IMR-90 (cell line): ENCODE measurements around the gene KAT7. TPM values are rescaled to one million over a fixed set of nuclear protein-coding genes. Genes with fewer than 3 reads are reported as not detected.

Experiments used
- ATAC-seq: fragments of 200-7000 bp; cut with Tn5 transposase; 2 replicates; pipeline ENCODE4 v1.9.1; 2020; ENCODE audit warnings: low read depth, mild to moderate bottlenecking, moderate library complexity
- BruUV-seq: library from RNA; stranded (reverse); fragments of 400-500 nt; replicated peaks from 2 replicates; lab custom pipeline; 2021; lab: Mats Ljungman, UMichigan
- CTCF ChIA-PET: fragments of 300-600 bp; formaldehyde crosslinking; extraction: SDS; loops from one replicate; lab custom pipeline; 2021; ENCODE audit warnings: antibody characterized with exemption; lab: Yijun Ruan, JAX
- POLR2A ChIA-PET: fragments of 300-600 bp; sonication (Branson Sonifier 250); formaldehyde crosslinking; loops from one replicate; lab custom pipeline; 2022; ENCODE audit warnings: antibody characterized with exemption; ENCODE audit not compliant: unreplicated experiment; lab: Charles Lee
- DNase-seq: peaks from one replicate; pipeline ENCODE4 v3.0.0; 2013
- H2AFZ ChIP-seq: replicated peaks from 2 replicates; pipeline ENCODE3; 2013; ENCODE audit warnings: low read length, mild to moderate bottlenecking; ENCODE audit not compliant: poor library complexity
- H2AK5ac ChIP-seq: 2 replicates; pipeline ENCODE4 v1.6.1; 2013; ENCODE audit warnings: low read depth, low read length, inconsistent platforms
- H2AK9ac ChIP-seq: replicated peaks from 2 replicates; pipeline ENCODE3; 2013; ENCODE audit warnings: mild to moderate bottlenecking, low read depth, low read length, moderate library complexity; ENCODE audit not compliant: poor library complexity
- H2BK120ac ChIP-seq: 2 replicates; pipeline ENCODE4 v1.6.1; 2013; ENCODE audit warnings: low read depth, low read length, inconsistent platforms
- H2BK15ac ChIP-seq: 3 replicates; pipeline ENCODE4 v1.6.1; 2013; ENCODE audit warnings: low read depth, low read length, inconsistent platforms
- H2BK20ac ChIP-seq: 2 replicates; pipeline ENCODE4 v1.6.1; 2013; ENCODE audit warnings: low read depth, mild to moderate bottlenecking, inconsistent platforms, low read length, moderate library complexity
- H2BK5ac ChIP-seq: 2 replicates; pipeline ENCODE4 v1.6.1; 2013; ENCODE audit warnings: mild to moderate bottlenecking, low read depth, low read length, inconsistent platforms; ENCODE audit not compliant: poor library complexity, severe bottlenecking
- H3K14ac ChIP-seq: replicated peaks from 2 replicates; pipeline ENCODE4 v1.6.1; 2013; ENCODE audit warnings: low read depth, low read length, inconsistent platforms
- H3K18ac ChIP-seq: 2 replicates; pipeline ENCODE4 v1.6.1; 2013; ENCODE audit warnings: low read depth, low read length, control low read depth
- H3K23ac ChIP-seq: 2 replicates; pipeline ENCODE4 v1.6.1; 2013; ENCODE audit warnings: low read depth, low read length, inconsistent platforms
- H3K27ac ChIP-seq: 2 replicates; pipeline ENCODE4 v1.5.1; 2013; ENCODE audit warnings: mild to moderate bottlenecking, control low read depth, low read length; ENCODE audit not compliant: insufficient read depth
- H3K27me3 ChIP-seq: 2 replicates; pipeline ENCODE4 v1.6.1; 2013; ENCODE audit warnings: low read length; ENCODE audit not compliant: control insufficient read depth, insufficient read depth
- H3K36me3 ChIP-seq: 2 replicates; pipeline ENCODE4 v1.6.1; 2013; ENCODE audit warnings: low read length, mixed read lengths; ENCODE audit not compliant: control insufficient read depth, insufficient read depth
- H3K4ac ChIP-seq: 2 replicates; pipeline ENCODE4 v1.6.1; 2013; ENCODE audit warnings: low read depth, low read length, inconsistent platforms
- H3K4me1 ChIP-seq: 2 replicates; pipeline ENCODE4 v1.6.1; 2013; ENCODE audit warnings: low read length, mixed read lengths; ENCODE audit not compliant: control insufficient read depth, insufficient read depth
- H3K4me2 ChIP-seq: 2 replicates; pipeline ENCODE4 v1.6.1; 2013; ENCODE audit warnings: low read depth, mild to moderate bottlenecking, control low read depth, low read length, moderate library complexity
- H3K4me3 ChIP-seq: 2 replicates; pipeline ENCODE4 v1.5.1; 2013; ENCODE audit warnings: low read depth, mild to moderate bottlenecking, control low read depth, low read length, moderate library complexity; ENCODE audit not compliant: insufficient read depth
- H3K56ac ChIP-seq: 2 replicates; pipeline ENCODE4 v1.6.1; 2013; ENCODE audit warnings: low read length, inconsistent platforms; ENCODE audit not compliant: insufficient read depth; ENCODE audit errors: extremely low read depth
- H3K79me1 ChIP-seq, 2 experiments: 2 replicates each; pipeline ENCODE4 v1.6.1; 2013; ENCODE audit warnings: low read length in 2 of 2, inconsistent platforms in 1 of 2, low read depth in 1 of 2
- H3K9ac ChIP-seq: 2 replicates; pipeline ENCODE4 v1.6.1; 2013; ENCODE audit warnings: low read depth, low read length, control low read depth
- H3K9me1 ChIP-seq: 2 replicates; pipeline ENCODE4 v1.6.1; 2013; ENCODE audit warnings: low read length, inconsistent platforms; ENCODE audit not compliant: insufficient read depth
- H3K9me3 ChIP-seq: 2 replicates; pipeline ENCODE4 v1.6.1; 2013; ENCODE audit warnings: low read length; ENCODE audit not compliant: control insufficient read depth, insufficient read depth
- H4K20me1 ChIP-seq: 2 replicates; pipeline ENCODE4 v1.6.1; 2013; ENCODE audit warnings: low read length, inconsistent platforms; ENCODE audit not compliant: insufficient read depth
- H4K5ac ChIP-seq: 2 replicates; pipeline ENCODE4 v1.6.1; 2013; ENCODE audit warnings: mild to moderate bottlenecking, low read depth, low read length, control low read depth
- H4K8ac ChIP-seq, 2 experiments: 2 replicates each; pipeline ENCODE4 v1.6.1; 2013; ENCODE audit warnings: low read depth in 2 of 2, low read length in 2 of 2, control low read depth in 1 of 2, inconsistent platforms in 1 of 2
- H4K91ac ChIP-seq: 2 replicates; pipeline ENCODE4 v1.6.1; 2013; ENCODE audit warnings: low read depth, low read length, inconsistent platforms; ENCODE audit not compliant: insufficient read depth
- BHLHE40 ChIP-seq: fragments of 150-350 bp; IDR thresholded peaks from 2 replicates; pipeline ENCODE4 v1.6.1; 2016; ENCODE audit warnings: mild to moderate bottlenecking, low read depth, low read length
- CEBPB ChIP-seq: IDR thresholded peaks from 2 replicates; pipeline ENCODE4 v1.6.1; 2012; ENCODE audit warnings: low read depth, low read length, improper control_type of control experiment
- CHD1 ChIP-seq: IDR thresholded peaks from 2 replicates; pipeline ENCODE4 v1.6.1; 2012; ENCODE audit warnings: low read depth, low read length, improper control_type of control experiment
- CTCF ChIP-seq: conservative IDR thresholded peaks from 2 replicates; pipeline ENCODE4 v1.5.1; 2012; ENCODE audit warnings: mild to moderate bottlenecking, low read depth, low read length, improper control_type of control experiment
- ELK1 ChIP-seq: fragments of 150-350 bp; IDR thresholded peaks from 2 replicates; pipeline ENCODE4 v1.6.1; 2016; ENCODE audit warnings: low read depth, mild to moderate bottlenecking, low read length, moderate library complexity, borderline replicate concordance
- FOS ChIP-seq: fragments of 150-350 bp; IDR thresholded peaks from 2 replicates; pipeline ENCODE4 v1.6.1; 2016; ENCODE audit warnings: low read depth, low read length
- MAFK ChIP-seq: IDR thresholded peaks from 2 replicates; pipeline ENCODE4 v1.6.1; 2012; ENCODE audit warnings: low read depth, low read length, improper control_type of control experiment
- MAZ ChIP-seq: IDR thresholded peaks from 2 replicates; pipeline ENCODE4 v1.6.1; 2012; ENCODE audit warnings: low read depth, mild to moderate bottlenecking, low read length, improper control_type of control experiment, moderate library complexity, borderline replicate concordance
- NFE2L2 ChIP-seq: fragments of 150-350 bp; IDR thresholded peaks from 2 replicates; pipeline ENCODE4 v1.6.1; 2016; ENCODE audit warnings: low read depth, mild to moderate bottlenecking, low read length
- POLR2A ChIP-seq: IDR thresholded peaks from 2 replicates; pipeline ENCODE4 v1.6.1; 2012; ENCODE audit warnings: mild to moderate bottlenecking, low read depth, low read length
- RFX5 ChIP-seq: IDR thresholded peaks from 2 replicates; pipeline ENCODE4 v1.8.0; 2012; ENCODE audit warnings: low read depth, mild to moderate bottlenecking, low read length, moderate library complexity
- USF2 ChIP-seq: fragments of 150-350 bp; IDR thresholded peaks from 2 replicates; pipeline ENCODE4 v1.6.1; 2017; ENCODE audit warnings: mild to moderate bottlenecking, antibody characterized with exemption, low read length, low read depth
- WGBS, 2 experiments: methylation state at CpG; one replicate each; pipeline versions ENCODE4 v1.1.5 to v1.1.7; 2013; ENCODE audit warnings: missing lambda C conversion rate in 2 of 2; ENCODE audit not compliant: insufficient read length in 1 of 2; ENCODE audit errors: extremely low coverage in 2 of 2; 5-methylcytosine and 5-hydroxymethylcytosine counted together
- dilution Hi-C: fragments of 300-500 bp; cut with HindIII; formaldehyde crosslinking; loops from one replicate; pipeline ENCODE4 v1.14.3; 2018; ENCODE audit warnings: low sequenced_read_pairs; ENCODE audit not compliant: unreplicated experiment
- in situ Hi-C: fragments of 300-500 bp; cut with MboI; formaldehyde crosslinking; loops from 3 replicates; pipeline ENCODE4 v1.14.3; 2019; ENCODE audit warnings: low sequenced_read_pairs, inconsistent platforms, mixed read lengths
- intact Hi-C: fragments of 100-400 bp; cut with micrococcal nuclease; formaldehyde crosslinking; loops from 2 replicates; pipeline ENCODE4 v1.10.0; 2022
- polyA plus RNA-seq, 3 experiments: library from polyadenylated mRNA; depleted of rRNA; stranded (reverse); fragments of >200 nt; gene quantifications; 2 replicates each; pipeline ENCODE4 v1.2.3, GENCODE V29; 2012; ENCODE audit warnings: low replicate concordance in 1 of 3
- total RNA-seq: library from RNA; depleted of rRNA; stranded (reverse); fragments of >200 nt; gene quantifications from 2 replicates; pipeline ENCODE4 v1.2.3, GENCODE V29; 2012

KAT7 gene
- total and polyA plus RNA-seq, 2 of the 4 experiments (the other 2 are of a cell fraction): 16.9 to 21.9 TPM

- Histone ChIP-seq H3K27ac (no peak overlapping the region), H3K4me2 (no peak overlapping the region), H2AFZ (no peak overlapping the region), H3K4ac (no peak overlapping the region), H2AK9ac (no peak overlapping the region), H3K9ac (no peak overlapping the region), H3K23ac (no peak overlapping the region), H2BK20ac (no peak overlapping the region), H3K18ac (no peak overlapping the region), H3K4me3 (no peak overlapping the region), H4K8ac (no peak overlapping the region), H3K79me1 (peaks cover 9 to 38% of the 10 kb centered on the region in 2 experiments; a peak in 3 of 4 replicates), H3K4me1 (peaks cover 7% of the 10 kb centered on the region), H3K9me1 (peaks cover 10% of the 10 kb centered on the region), H3K9me3 (no peaks in the 10 kb centered on the region), H4K20me1 (peaks cover 7% of the 10 kb centered on the region; the same call in 1 of the 2 replicates), H2BK120ac (no peak overlapping the region), H3K36me3 (peaks cover 39% of the 10 kb centered on the region), H4K91ac (no peak overlapping the region), H2BK5ac (no peak overlapping the region), H2BK15ac (no peak overlapping the region), H3K27me3 (no peaks in the 10 kb centered on the region), H3K56ac (no peak overlapping the region), H3K14ac (no peak overlapping the region), H2AK5ac (no peak overlapping the region), H4K5ac (no peak overlapping the region)
- in situ Hi-C loops: no loop called here
- ATAC-seq: no peak
- POLR2A ChIA-PET: interaction anchor here (0.5 kb wide), 1 partner anchor 632 kb away, joined by 3 read pairs; no protein-coding TSS in a partner anchor
- 100% methylated on average over 1 of the region's 1 CpG; no CpG with 5 or more reads in 1 of the 2 experiments for WGBS, 2 experiments
- intact Hi-C loops: no loop called here
- CTCF ChIA-PET: interaction anchor here (0.6 kb wide), 1 partner anchor 67 kb away, joined by 3 read pairs; no protein-coding TSS in a partner anchor
- DNase-seq: no peak
- dilution Hi-C loops: no loop called here
- no TSS peak for BruUV-seq
- TF ChIP-seq MAZ (no peak), NFE2L2 (no peak), RFX5 (no peak), CTCF (no peak), CEBPB (no peak), FOS (no peak), MAFK (no peak), ELK1 (no peak), CHD1 (no peak), USF2 (no peak), BHLHE40 (no peak), POLR2A (no peak)
Measured at GRCh38 chr17:49821916-49822315, 33.4 kb downstream of the KAT7 start.
